ENCODE data around the gene MCC. TPM values are rescaled to one million over a fixed set of nuclear protein-coding genes. Genes with fewer than 3 reads are reported as not detected.

The MCC gene
- total RNA-seq, 1 donor from 2014 or later: 14.0 TPM

DNA sequence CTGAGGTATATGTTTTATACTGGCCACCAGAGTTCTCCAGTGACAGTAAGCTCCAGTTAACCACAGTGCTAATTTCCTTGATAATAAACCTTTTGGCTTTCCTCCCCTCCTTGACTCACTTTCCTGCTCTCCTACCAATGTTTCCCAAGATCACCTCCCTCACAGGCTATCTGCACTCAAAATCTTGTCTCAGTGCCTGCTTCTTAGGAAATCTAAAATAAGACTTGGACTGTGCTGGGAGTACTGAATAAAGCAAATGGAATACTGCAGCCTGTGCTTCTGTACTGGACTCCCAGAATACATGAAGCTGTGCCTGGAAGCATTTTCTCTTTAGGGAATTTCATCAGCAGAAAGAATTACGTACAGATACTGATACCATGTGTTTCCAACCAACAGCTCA lies 513.4 kb downstream of the MCC start:
- Mint-ChIP-seq H3K9me3 (ENCODE audit: unreplicated experiment) (no peaks in the 10 kb centered on the region), H3K4me1 (ENCODE audit: unreplicated experiment) (peaks cover 33% of the 10 kb centered on the region), H3K4me3 (ENCODE audit: unreplicated experiment) (no peak overlapping the region), H3K36me3 (ENCODE audit: unreplicated experiment) (no peaks in the 10 kb centered on the region), H3K27ac (ENCODE audit: unreplicated experiment) (no peak overlapping the region), H3K27me3 (ENCODE audit: unreplicated experiment) (no peaks in the 10 kb centered on the region)
- DNase-seq (ENCODE audit: extremely low spot score, unreplicated experiment): no peak
- TF ChIP-seq, protein P1, sequence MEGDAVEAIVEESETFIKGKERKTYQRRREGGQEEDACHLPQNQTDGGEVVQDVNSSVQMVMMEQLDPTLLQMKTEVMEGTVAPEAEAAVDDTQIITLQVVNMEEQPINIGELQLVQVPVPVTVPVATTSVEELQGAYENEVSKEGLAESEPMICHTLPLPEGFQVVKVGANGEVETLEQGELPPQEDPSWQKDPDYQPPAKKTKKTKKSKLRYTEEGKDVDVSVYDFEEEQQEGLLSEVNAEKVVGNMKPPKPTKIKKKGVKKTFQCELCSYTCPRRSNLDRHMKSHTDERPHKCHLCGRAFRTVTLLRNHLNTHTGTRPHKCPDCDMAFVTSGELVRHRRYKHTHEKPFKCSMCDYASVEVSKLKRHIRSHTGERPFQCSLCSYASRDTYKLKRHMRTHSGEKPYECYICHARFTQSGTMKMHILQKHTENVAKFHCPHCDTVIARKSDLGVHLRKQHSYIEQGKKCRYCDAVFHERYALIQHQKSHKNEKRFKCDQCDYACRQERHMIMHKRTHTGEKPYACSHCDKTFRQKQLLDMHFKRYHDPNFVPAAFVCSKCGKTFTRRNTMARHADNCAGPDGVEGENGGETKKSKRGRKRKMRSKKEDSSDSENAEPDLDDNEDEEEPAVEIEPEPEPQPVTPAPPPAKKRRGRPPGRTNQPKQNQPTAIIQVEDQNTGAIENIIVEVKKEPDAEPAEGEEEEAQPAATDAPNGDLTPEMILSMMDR (IDR thresholded peaks at IDR 0.05): no peak

DNA sequence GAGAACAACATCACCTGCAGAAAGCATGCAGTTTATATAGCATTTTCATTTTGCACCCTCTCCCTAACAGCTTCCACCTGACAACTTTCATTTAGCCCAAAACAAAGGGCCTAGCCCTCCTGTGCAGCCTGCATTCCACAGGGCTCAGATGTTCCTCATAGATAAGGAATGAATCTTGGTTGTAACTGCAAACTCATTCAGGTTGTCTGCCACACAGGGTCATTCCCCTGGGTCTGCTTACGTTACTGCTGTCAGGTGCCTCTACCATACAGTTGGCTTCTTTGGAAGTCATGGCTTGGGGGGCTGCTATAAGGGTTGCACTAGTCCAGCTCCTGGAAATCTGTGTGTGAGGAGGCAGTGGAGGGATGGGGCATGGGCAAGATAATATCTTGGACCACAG lies 514.3 kb downstream of the MCC start:
- no peaks in the 10 kb centered on the region for H3K36me3 Mint-ChIP-seq (ENCODE audit: unreplicated experiment)

DNA sequence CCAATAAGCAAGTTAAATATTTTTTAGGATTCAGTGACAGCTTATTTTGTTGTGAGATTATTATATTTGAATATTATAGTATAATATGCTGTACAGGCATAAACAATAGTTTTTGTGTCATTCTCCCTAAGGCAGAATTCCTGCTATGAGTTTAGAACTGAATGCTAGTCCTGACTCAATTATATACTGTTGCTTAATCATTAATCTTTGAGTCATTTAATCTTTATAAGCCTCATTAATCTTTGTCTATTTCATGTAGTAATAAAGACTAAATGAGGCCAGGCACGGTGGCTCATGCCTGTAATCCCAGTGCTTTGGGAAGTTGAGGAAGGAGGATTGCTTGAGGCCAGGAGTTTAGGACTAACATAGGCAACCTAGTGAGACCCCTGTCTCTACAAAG lies 515.2 kb downstream of the MCC start:
- H3K4me3 Mint-ChIP-seq (ENCODE audit: unreplicated experiment): no peak overlapping the region
- no peak for DNase-seq (ENCODE audit: extremely low spot score, unreplicated experiment)
- TF ChIP-seq, protein P1 (IDR thresholded peaks at IDR 0.05): no peak
- no peaks in the 10 kb centered on the region for H3K9me3 Mint-ChIP-seq (ENCODE audit: unreplicated experiment)
- H3K27ac Mint-ChIP-seq (ENCODE audit: unreplicated experiment): no peak overlapping the region
- no peaks in the 10 kb centered on the region for H3K36me3 Mint-ChIP-seq (ENCODE audit: unreplicated experiment)
- H3K27me3 Mint-ChIP-seq (ENCODE audit: unreplicated experiment): no peaks in the 10 kb centered on the region
- peaks cover 14% of the 10 kb centered on the region for H3K4me1 Mint-ChIP-seq (ENCODE audit: unreplicated experiment)

More for the DNA sequence above, 514.3 kb downstream of the MCC start:
- H3K27me3 Mint-ChIP-seq (ENCODE audit: unreplicated experiment): no peaks in the 10 kb centered on the region
- no peak overlapping the region for H3K27ac Mint-ChIP-seq (ENCODE audit: unreplicated experiment)
- TF ChIP-seq, protein P1 (IDR thresholded peaks at IDR 0.05): no peak
- no peaks in the 10 kb centered on the region for H3K9me3 Mint-ChIP-seq (ENCODE audit: unreplicated experiment)
- DNase-seq (ENCODE audit: extremely low spot score, unreplicated experiment): no peak
- H3K4me3 Mint-ChIP-seq (ENCODE audit: unreplicated experiment): no peak overlapping the region
- H3K4me1 Mint-ChIP-seq (ENCODE audit: unreplicated experiment): peaks cover 23% of the 10 kb centered on the region

Other genes starting within 250 kb of the MCC start
- 0.21 and 0.42 TPM in 2 replicates for gene TSSK1B, start 53.5 kb downstream of the MCC start, total RNA-seq
- gene YTHDC2, start 25.2 kb upstream of the MCC start, total RNA-seq: 21.7 and 22.7 TPM in 2 replicates

Data from osteocyte (in vitro differentiated cells).